ENCODE results near the gene CRELD2. TPM values are rescaled to one million over a fixed set of nuclear protein-coding genes. Genes with fewer than 3 reads are reported as not detected.

CRELD2 gene
- total and polyA plus RNA-seq, 2 of the 8 experiments (the other 6 are each of a cell fraction or from before 2014, with no cell fraction given): 24.5 to 36.6 TPM

- H3K36me3 ChIP-seq (ENCODE audit: control insufficient read depth in 2 of 4, insufficient read depth in 4 of 4, low read length in 3 of 4): no peaks in the 10 kb centered on the region; a peak in 2 of 8 replicates
- H2AFZ ChIP-seq (ENCODE audit: low read length): no peak overlapping the region
- no peak overlapping the region for H3K27ac ChIP-seq (ENCODE audit: low read depth, low read length)
- H3K23me2 ChIP-seq (ENCODE audit: low read depth, low read length): peaks cover 3% of the 10 kb centered on the region; the same call in 1 of the 2 replicates
- H2BK12ac ChIP-seq (ENCODE audit: low read depth, low read length): no peak overlapping the region
- no peak overlapping the region for H2BK5ac ChIP-seq (ENCODE audit: low read depth, low read length)
- H3K4me3 ChIP-seq (ENCODE audit: extremely low read depth in 1 of 4, insufficient read depth in 2 of 4, low read depth in 3 of 4, low read length in 4 of 4): no peak overlapping the region
- H3K27me3 ChIP-seq (replicated peaks in 1 of 4; ENCODE audit: control insufficient read depth in 3 of 4, extremely low read depth in 1 of 4, insufficient read depth in 3 of 4, low read length in 3 of 4): peaks cover 0 to 12% (median 10%) of the 10 kb centered on the region in 4 experiments; a peak in 6 of 7 replicates
- no peak overlapping the region for H2AK5ac ChIP-seq (ENCODE audit: low read depth, low read length)
- H2BK120ac ChIP-seq (replicated peaks; ENCODE audit: low read depth, low read length): no peak overlapping the region
- no peak overlapping the region for H4K91ac ChIP-seq (replicated peaks; ENCODE audit: insufficient read length, low read length)
- no peak overlapping the region for H2BK20ac ChIP-seq (ENCODE audit: low read length)
- ChIA-PET POLR2A (ENCODE audit: partially characterized antibody) (no interaction called here), CTCF (ENCODE audit: partially characterized antibody) (interaction anchor here (1.0 to 1.6 kb wide), 2 partner anchors 103 to 110 kb away, joined by 3 to 4 read pairs; no protein-coding TSS in a partner anchor)
- no peak overlapping the region for H4K5ac ChIP-seq (ENCODE audit: insufficient read length, low read depth, low read length)
- H3K9me3 ChIP-seq (ENCODE audit: insufficient read depth in 2 of 2, low read depth in 1 of 2, low read length in 1 of 2): no peaks in the 10 kb centered on the region
- no peak overlapping the region for H3K18ac ChIP-seq (ENCODE audit: extremely low read depth, low read length)
- WGBS, 2 experiments (ENCODE audit: extremely low coverage in 1 of 2, insufficient coverage in 1 of 2, insufficient read length in 1 of 2, insufficient replicate concordance in 2 of 2, low coverage in 1 of 2, low lambda C conversion rate in 2 of 2, missing lambda C conversion rate in 1 of 2): 79% methylated on average over 16 of the region's 18 CpGs; no CpG with 5 or more reads in 1 of the 2 experiments
- DNase-seq (ENCODE audit: low read depth in 1 of 2, low spot score in 2 of 2) (no peak), FAIRE-seq (no peak)
- no peak overlapping the region for H3K9ac ChIP-seq (replicated peaks in 1 of 4; ENCODE audit: extremely low read depth in 1 of 4, low read depth in 3 of 4, low read length in 3 of 4)
- no peaks in the 10 kb centered on the region for H3K79me2 ChIP-seq (ENCODE audit: control insufficient read depth in 1 of 2, insufficient read depth in 2 of 2, low read length in 2 of 2)
- no peak overlapping the region; the same call in 1 of the 2 replicates for H4K8ac ChIP-seq (ENCODE audit: extremely low read depth, insufficient read depth, low read length)
- no peak overlapping the region for H3K14ac ChIP-seq (ENCODE audit: insufficient read length)
- H3K79me1 ChIP-seq (ENCODE audit: low read depth, low read length): no peaks in the 10 kb centered on the region; the same call in 1 of the 2 replicates
- H3K4ac ChIP-seq (replicated peaks; ENCODE audit: insufficient read length, low read depth, low read length): no peak overlapping the region
- no peak overlapping the region for H3K23ac ChIP-seq (ENCODE audit: insufficient read length)
- no peak overlapping the region for H2BK15ac ChIP-seq (ENCODE audit: low read length)
- no peak overlapping the region for H3K56ac ChIP-seq (replicated peaks; ENCODE audit: insufficient read length, low read depth, low read length)
- H3K4me1 ChIP-seq (replicated peaks in 1 of 4; ENCODE audit: control insufficient read depth in 3 of 4, insufficient read depth in 4 of 4, low read length in 3 of 4): peaks cover 0 to 3% (median 0%) of the 10 kb centered on the region in 4 experiments; a peak in 2 of 7 replicates
- peaks cover 2 to 4% of the 10 kb centered on the region in 2 experiments for H4K20me1 ChIP-seq (replicated peaks in 1 of 2; ENCODE audit: control insufficient read depth in 1 of 2, insufficient read depth in 2 of 2, low read length in 2 of 2)
- H3K4me2 ChIP-seq (ENCODE audit: insufficient read depth in 1 of 2, low read depth in 2 of 2, low read length in 2 of 2): no peak overlapping the region
- TF ChIP-seq CHD1 (IDR thresholded peaks at IDR 0.05; ENCODE audit: low read depth, low read length) (no peak), TCF12 (IDR thresholded peaks at IDR 0.05; ENCODE audit: low read depth, low read length) (no peak), POLR2AphosphoS5 (IDR thresholded peaks at IDR 0.05; ENCODE audit: low read depth, low read length) (no peak), FOSL1 (IDR thresholded peaks at IDR 0.05; ENCODE audit: insufficient read depth, low read depth, low read length) (no peak), JUND (IDR thresholded peaks at IDR 0.05; ENCODE audit: low read length) (no peak), ATF2 (IDR thresholded peaks at IDR 0.05; ENCODE audit: low read length) (no peak), ZNF274 (IDR thresholded peaks at IDR 0.05; ENCODE audit: borderline replicate concordance, extremely low read depth, low read length) (no peak)
These were observed 8.5 kb downstream of the CRELD2 start for GRCh38 chr22:49926916-49927315.
